HEK293T (cell line): ENCODE data around the gene CTU2.

ENCODE experiments used
- ARNT ChIP-seq: fragments of 450-650 bp; IDR thresholded peaks from 2 replicates; pipeline ENCODE4 v1.6.1; 2017; ENCODE audit warnings: mild to moderate bottlenecking
- FOXK2 ChIP-seq: fragments of 450-650 bp; IDR thresholded peaks from 2 replicates; pipeline ENCODE4 v1.6.1; 2016; ENCODE audit warnings: mild to moderate bottlenecking
- FOXM1 ChIP-seq: fragments of 450-650 bp; IDR thresholded peaks from 2 replicates; pipeline ENCODE4 v1.6.1; 2017; ENCODE audit warnings: mild to moderate bottlenecking, borderline replicate concordance
- NFRKB ChIP-seq: fragments of 450-650 bp; IDR thresholded peaks from 2 replicates; pipeline ENCODE4 v1.6.1; 2016; ENCODE audit warnings: mild to moderate bottlenecking, moderate library complexity
- SP1 ChIP-seq: fragments of 450-650 bp; IDR thresholded peaks from 2 replicates; pipeline ENCODE4 v1.6.1; 2017
- SUZ12 ChIP-seq: fragments of 450-650 bp; IDR thresholded peaks from 2 replicates; pipeline ENCODE4 v1.6.1; 2016; ENCODE audit warnings: mild to moderate bottlenecking

DNA sequence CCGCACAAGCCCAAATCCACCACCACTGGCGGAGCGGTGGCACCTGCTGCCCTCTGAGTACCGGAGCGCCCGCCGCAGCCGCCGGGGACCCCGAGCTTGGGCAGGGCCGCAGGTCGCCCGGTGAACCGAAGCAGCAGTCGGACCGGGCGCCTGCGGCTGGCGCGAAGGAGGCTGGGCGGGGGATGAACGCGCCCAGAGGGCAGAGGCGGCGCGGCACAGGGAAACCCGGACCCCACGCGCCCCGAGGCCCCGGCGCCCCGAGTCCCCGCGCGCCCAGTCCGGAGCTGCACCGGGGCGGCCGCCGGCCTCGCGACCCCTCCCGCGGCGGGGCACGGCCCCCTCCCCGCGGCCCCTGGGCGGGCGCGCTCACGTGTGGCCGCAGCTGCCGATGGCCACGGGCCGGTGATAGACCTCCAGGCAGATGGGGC lies 488 bp upstream of the CTU2 start:
- TF ChIP-seq SUZ12 (no peak), NFRKB (no peak), FOXM1 (no peak), FOXK2 (no peak), ARNT (no peak), SP1 (no peak)
